ENCODE results near the gene TRPM1. TPM values are rescaled to one million over a fixed set of nuclear protein-coding genes. Genes with fewer than 3 reads are reported as not detected.

Gene TRPM1
- total RNA-seq, 1 donor from 2014 or later, result not detected

- no peak for DNase-seq
- no peaks in the 10 kb centered on the region for H3K36me3 ChIP-seq
- no peak for TF ChIP-seq CTCF (IDR thresholded peaks at IDR 0.05)
Measured at GRCh38 chr15:31077941-31078340, 23.6 kb downstream of the TRPM1 start.

GRCh38 chr15:31077181-31077580, 24.3 kb downstream of the TRPM1 start:
- Histone ChIP-seq H3K36me3 (no peaks in the 10 kb centered on the region), H3K9me3 (no peaks in the 10 kb centered on the region), H3K27ac (no peak overlapping the region), H3K4me3 (no peak overlapping the region), H3K27me3 (ENCODE audit: low read depth) (no peaks in the 10 kb centered on the region), H3K4me1 (peaks cover 14% of the 10 kb centered on the region)
- ATAC-seq, result no peak
- intact Hi-C loops (cut with DNase I), result no loop called here
- no peak for DNase-seq
- TF ChIP-seq CTCF (IDR thresholded peaks at IDR 0.05), result no peak

More at GRCh38 chr15:31077941-31078340, 23.6 kb downstream of the TRPM1 start:
- intact Hi-C loops (cut with DNase I), result no loop called here
- Histone ChIP-seq H3K9me3 (no peaks in the 10 kb centered on the region), H3K4me1 (peaks cover 15% of the 10 kb centered on the region), H3K4me3 (no peak overlapping the region), H3K27me3 (ENCODE audit: low read depth) (no peaks in the 10 kb centered on the region), H3K27ac (no peak overlapping the region)
- ATAC-seq, result no peak

GRCh38 chr15:31074321-31074720, 27.2 kb downstream of the TRPM1 start:
- Histone ChIP-seq H3K4me3 (no peak overlapping the region), H3K9me3 (no peaks in the 10 kb centered on the region), H3K4me1 (peaks cover 2% of the 10 kb centered on the region), H3K27me3 (ENCODE audit: low read depth) (no peaks in the 10 kb centered on the region), H3K36me3 (no peaks in the 10 kb centered on the region), H3K27ac (no peak overlapping the region)
- ATAC-seq (no peak), DNase-seq (no peak)
- intact Hi-C loops (cut with DNase I), result no loop called here
- TF ChIP-seq CTCF (IDR thresholded peaks at IDR 0.05), result no peak

GRCh38 chr15:31070867-31071266, 30.7 kb downstream of the TRPM1 start:
- H3K4me3 ChIP-seq, result no peak overlapping the region
- no peaks in the 10 kb centered on the region for H3K27me3 ChIP-seq (ENCODE audit: low read depth)

GRCh38 chr15:31069360-31070000, 32.0 kb downstream of the TRPM1 start:
- Histone ChIP-seq H3K36me3 (no peaks in the 10 kb centered on the region), H3K4me1 (no peaks in the 10 kb centered on the region), H3K9me3 (no peaks in the 10 kb centered on the region), H3K4me3 (no peak overlapping the region), H3K27ac (no peak overlapping the region), H3K27me3 (ENCODE audit: low read depth) (no peaks in the 10 kb centered on the region)
- no peak for TF ChIP-seq CTCF (IDR thresholded peaks at IDR 0.05)
- no peak for DNase-seq
- intact Hi-C loops (cut with DNase I), result no loop called here
- ATAC-seq, result peak in 1 of 2 donors; percentile 56

More at GRCh38 chr15:31070867-31071266, 30.7 kb downstream of the TRPM1 start:
- H3K27ac ChIP-seq, result no peak overlapping the region
- no peaks in the 10 kb centered on the region for H3K36me3 ChIP-seq
- DNase-seq (no peak), ATAC-seq (peak in 1 of 2 donors; percentile 21)
- intact Hi-C loops (cut with DNase I), result no loop called here
- H3K9me3 ChIP-seq, result no peaks in the 10 kb centered on the region
- no peak for TF ChIP-seq CTCF (IDR thresholded peaks at IDR 0.05)
- no peaks in the 10 kb centered on the region for H3K4me1 ChIP-seq

All from lower lobe of right lung (tissue), 2 donors.